Subcutaneous abdominal adipose tissue (tissue), 5 donors: ENCODE results near the gene STXBP5.

Experiments used
- H3K27ac ChIP-seq: one replicate; pipeline ENCODE4 v1.7.0; 2013; ENCODE audit warnings: low read depth, mild to moderate bottlenecking, inconsistent platforms, low read length, moderate library complexity
- H3K27me3 ChIP-seq, 5 donors: one replicate each; pipeline ENCODE4 v1.7.0; 2013; ENCODE audit warnings: low read length in 5 of 5, inconsistent platforms in 1 of 5; ENCODE audit not compliant: control insufficient read depth in 5 of 5, insufficient read depth in 4 of 5
- H3K36me3 ChIP-seq, 5 donors: one replicate each; pipeline ENCODE4 v1.7.0; 2013; ENCODE audit warnings: low read length in 5 of 5; ENCODE audit not compliant: control insufficient read depth in 5 of 5, insufficient read depth in 5 of 5
- H3K4me1 ChIP-seq, 5 donors: one replicate each; pipeline ENCODE4 v1.7.0; 2013; ENCODE audit warnings: low read length in 5 of 5, mild to moderate bottlenecking in 3 of 5, moderate library complexity in 1 of 5; ENCODE audit not compliant: control insufficient read depth in 5 of 5, insufficient read depth in 5 of 5
- H3K4me3 ChIP-seq, 5 donors: one replicate each; pipeline ENCODE4 v1.7.0; 2013; ENCODE audit warnings: low read length in 5 of 5, low read depth in 1 of 5
- H3K9ac ChIP-seq, 5 donors: one replicate each; pipeline ENCODE4 v1.7.0; 2013; ENCODE audit warnings: low read length in 5 of 5, mild to moderate bottlenecking in 4 of 5, moderate library complexity in 3 of 5
- H3K9me3 ChIP-seq, 5 donors: one replicate each; pipeline ENCODE4 v1.7.0; 2013; ENCODE audit warnings: low read length in 5 of 5; ENCODE audit not compliant: control insufficient read depth in 5 of 5
- donor health status: healthy.
- donor health status: healthy.
- donor health status: healthy.
- donor health status: healthy.
- donor health status: healthy.

STXBP5 gene

GRCh38 chr6:147281895-147282565 lies 77.8 kb downstream of the STXBP5 start:
- Histone ChIP-seq H3K36me3 (peaks cover 0 to 12% (median 5%) of the 10 kb centered on the region in 5 donors), H3K27me3 (no peaks in the 10 kb centered on the region), H3K4me3 (no peak overlapping the region), H3K4me1 (peaks cover 0 to 5% (median 2%) of the 10 kb centered on the region in 5 donors), H3K9me3 (no peaks in the 10 kb centered on the region), H3K9ac (no peak overlapping the region), H3K27ac (no peak overlapping the region)

- no peaks in the 10 kb centered on the region for H3K27me3 ChIP-seq
- H3K4me3 ChIP-seq = no peak overlapping the region
- H3K9ac ChIP-seq = no peak overlapping the region
- H3K4me1 ChIP-seq = peaks cover 0 to 5% (median 2%) of the 10 kb centered on the region in 5 donors
- no peak overlapping the region for H3K27ac ChIP-seq
- peaks cover 0 to 12% (median 5%) of the 10 kb centered on the region in 5 donors for H3K36me3 ChIP-seq
- H3K9me3 ChIP-seq = no peaks in the 10 kb centered on the region
Measured at GRCh38 chr6:147282566-147282959, 78.3 kb downstream of the STXBP5 start.

- Histone ChIP-seq H3K4me3 (no peak overlapping the region), H3K9ac (no peak overlapping the region), H3K4me1 (peaks cover 0 to 5% (median 2%) of the 10 kb centered on the region in 5 donors), H3K27ac (no peak overlapping the region), H3K27me3 (no peaks in the 10 kb centered on the region), H3K36me3 (peaks cover 0 to 6% (median 5%) of the 10 kb centered on the region in 5 donors), H3K9me3 (no peaks in the 10 kb centered on the region)
Measured at GRCh38 chr6:147283460-147283859, 79.2 kb downstream of the STXBP5 start.

- H3K27me3 ChIP-seq = no peaks in the 10 kb centered on the region
- no peaks in the 10 kb centered on the region for H3K9me3 ChIP-seq
- peaks cover 0 to 4% (median 2%) of the 10 kb centered on the region in 5 donors for H3K36me3 ChIP-seq
- no peak overlapping the region for H3K27ac ChIP-seq
- peaks cover 0 to 5% (median 0%) of the 10 kb centered on the region in 5 donors for H3K4me1 ChIP-seq
- peak overlapping the region in 1 of 5 donors; percentile 30 for H3K9ac ChIP-seq
- H3K4me3 ChIP-seq = no peak overlapping the region
Measured at GRCh38 chr6:147285087-147285855, 81.1 kb downstream of the STXBP5 start.

GRCh38 chr6:147287869-147288271 lies 83.7 kb downstream of the STXBP5 start:
- peaks cover 0 to 5% (median 0%) of the 10 kb centered on the region in 5 donors for H3K4me1 ChIP-seq
- no peak overlapping the region for H3K9ac ChIP-seq
- H3K4me3 ChIP-seq = no peak overlapping the region
- no peak overlapping the region for H3K27ac ChIP-seq
- H3K9me3 ChIP-seq = no peaks in the 10 kb centered on the region
- H3K27me3 ChIP-seq = no peaks in the 10 kb centered on the region
- H3K36me3 ChIP-seq = peaks cover 0 to 4% (median 2%) of the 10 kb centered on the region in 5 donors

- no peak overlapping the region for H3K4me3 ChIP-seq
- peaks cover 4 to 11% (median 5%) of the 10 kb centered on the region in 5 donors for H3K9me3 ChIP-seq
- no peaks in the 10 kb centered on the region for H3K4me1 ChIP-seq
- no peak overlapping the region for H3K27ac ChIP-seq
- H3K9ac ChIP-seq = no peak overlapping the region
- H3K27me3 ChIP-seq = no peaks in the 10 kb centered on the region
- peaks cover 0 to 16% (median 11%) of the 10 kb centered on the region in 5 donors for H3K36me3 ChIP-seq
Measured at GRCh38 chr6:147297124-147297523, 92.9 kb downstream of the STXBP5 start.

GRCh38 chr6:147297663-147298316 lies 93.6 kb downstream of the STXBP5 start:
- peaks cover 0 to 17% (median 11%) of the 10 kb centered on the region in 5 donors for H3K36me3 ChIP-seq
- no peak overlapping the region for H3K9ac ChIP-seq
- no peaks in the 10 kb centered on the region for H3K4me1 ChIP-seq
- no peak overlapping the region for H3K4me3 ChIP-seq
- H3K27ac ChIP-seq = no peak overlapping the region
- peaks cover 4 to 11% (median 5%) of the 10 kb centered on the region in 5 donors for H3K9me3 ChIP-seq
- no peaks in the 10 kb centered on the region for H3K27me3 ChIP-seq

- Histone ChIP-seq H3K9me3 (peaks cover 4 to 11% (median 5%) of the 10 kb centered on the region in 5 donors), H3K4me3 (no peak overlapping the region), H3K9ac (no peak overlapping the region), H3K36me3 (peaks cover 0 to 21% (median 11%) of the 10 kb centered on the region in 5 donors), H3K27me3 (no peaks in the 10 kb centered on the region), H3K4me1 (no peaks in the 10 kb centered on the region), H3K27ac (no peak overlapping the region)
Measured at GRCh38 chr6:147298461-147298860, 94.2 kb downstream of the STXBP5 start.

- Histone ChIP-seq H3K27me3 (no peaks in the 10 kb centered on the region), H3K4me3 (no peak overlapping the region), H3K4me1 (no peaks in the 10 kb centered on the region), H3K27ac (no peak overlapping the region), H3K9me3 (peaks cover 4 to 11% (median 5%) of the 10 kb centered on the region in 5 donors), H3K9ac (no peak overlapping the region), H3K36me3 (peaks cover 0 to 24% (median 17%) of the 10 kb centered on the region in 5 donors)
Measured at GRCh38 chr6:147299035-147299434, 94.8 kb downstream of the STXBP5 start.
